ENCODE results near the gene PALM2AKAP2.

- TF ChIP-seq CTBP1 (IDR thresholded peaks at IDR 0.05; ENCODE audit: borderline replicate concordance) (no peak), SUZ12 (IDR thresholded peaks at IDR 0.05) (no peak), NFRKB (IDR thresholded peaks at IDR 0.05) (no peak), FOXM1 (IDR thresholded peaks at IDR 0.05; ENCODE audit: borderline replicate concordance) (no peak), ELF4 (IDR thresholded peaks at IDR 0.05) (no peak), ARNT (IDR thresholded peaks at IDR 0.05) (no peak), FOXA1 (IDR thresholded peaks at IDR 0.05) (no peak), PKNOX1 (IDR thresholded peaks at IDR 0.05) (no peak), BHLHE40 (IDR thresholded peaks at IDR 0.05; ENCODE audit: borderline replicate concordance) (no peak), ZNF384 (IDR thresholded peaks at IDR 0.05) (no peak)
These were observed 33.3 kb downstream of the PALM2AKAP2 start for GRCh38 chr9:109813303-109813702.
